Measurements from ENCODE around the gene FBXO41.

FBXO41 gene

DNA sequence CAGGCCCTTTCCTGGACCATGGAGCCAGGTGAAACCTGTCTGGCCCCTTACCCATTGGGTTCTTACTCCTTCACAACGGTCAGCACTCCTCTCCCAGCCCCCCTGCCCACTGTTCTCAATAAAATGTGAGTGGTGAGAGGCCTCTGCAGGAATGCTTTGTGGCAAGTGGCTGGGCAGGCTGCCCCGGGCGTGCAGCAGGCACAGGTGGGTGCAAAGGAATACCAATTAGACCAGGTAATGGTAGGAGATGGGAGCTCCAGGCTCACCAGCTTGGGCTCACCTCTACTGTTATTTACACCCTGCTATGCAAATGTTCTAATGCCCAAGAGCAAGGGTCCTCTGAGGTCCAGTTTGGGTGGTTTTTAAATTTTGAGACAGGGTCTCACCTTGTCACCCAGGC, 57.2 kb downstream of the FBXO41 start:
- Histone ChIP-seq H3K27ac (ENCODE audit: low read depth, low read length) (no peak overlapping the region), H3K4me3 (ENCODE audit: low read length) (no peak overlapping the region), H2BK120ac (ENCODE audit: low read depth, low read length) (no peak overlapping the region), H3K56ac (ENCODE audit: low read length) (no peak overlapping the region), H3K79me2 (ENCODE audit: control insufficient read depth, insufficient read depth, low read length) (no peaks in the 10 kb centered on the region), H3K4ac (ENCODE audit: low read depth, low read length) (no peak overlapping the region), H4K5ac (ENCODE audit: low read length) (no peak overlapping the region), H4K8ac (ENCODE audit: low read depth, low read length) (no peak overlapping the region), H3K4me1 (ENCODE audit: control insufficient read depth, low read depth, low read length) (no peaks in the 10 kb centered on the region), H3K4me2 (ENCODE audit: low read length) (no peak overlapping the region), H3K27me3 (ENCODE audit: insufficient read depth, low read length, poor library complexity) (no peaks in the 10 kb centered on the region), H2AK5ac (ENCODE audit: low read length) (no peak overlapping the region), H3K23ac (ENCODE audit: low read length) (no peak overlapping the region), H3K18ac (ENCODE audit: low read length) (no peak overlapping the region), H3K79me1 (ENCODE audit: low read length) (no peaks in the 10 kb centered on the region), H3K9ac (ENCODE audit: low read length) (no peak overlapping the region), H3K36me3 (ENCODE audit: control insufficient read depth, insufficient read depth, low read length) (peaks cover 7% of the 10 kb centered on the region), H2BK5ac (ENCODE audit: low read length) (no peak overlapping the region), H2BK15ac (replicated peaks; ENCODE audit: low read depth) (no peak overlapping the region)
- no CpG with 5 or more reads among the region's 3 CpGs for WGBS (ENCODE audit: extremely low coverage, insufficient coverage, low lambda C conversion rate)
- no peak for DNase-seq

GRCh38 chr2:73225513-73226360, 58.5 kb downstream of the FBXO41 start:
- peaks cover 9% of the 10 kb centered on the region for H3K36me3 ChIP-seq (ENCODE audit: control insufficient read depth, insufficient read depth, low read length)

DNA sequence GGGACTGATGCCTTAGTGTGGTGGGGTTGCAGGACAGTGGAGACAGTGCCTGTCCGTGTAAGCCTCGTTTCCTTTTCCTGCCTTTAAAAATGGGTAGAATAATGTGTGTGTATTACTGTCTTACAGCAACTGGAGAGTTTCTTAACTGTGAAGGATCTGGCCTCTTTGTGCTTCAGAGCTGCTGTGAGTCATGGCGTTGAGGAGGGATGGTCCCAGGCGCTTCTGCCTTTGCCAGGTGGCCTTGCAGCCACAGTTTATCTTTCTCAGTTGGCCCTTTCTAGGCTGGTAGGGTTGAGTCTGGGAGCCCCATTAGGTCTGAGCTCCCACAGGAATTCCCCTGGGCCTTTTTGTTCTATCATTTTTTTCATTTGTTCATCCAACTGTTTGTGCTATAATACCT, 60.5 kb downstream of the FBXO41 start:
- Histone ChIP-seq H3K4me2 (ENCODE audit: low read length) (no peak overlapping the region), H3K56ac (ENCODE audit: low read length) (no peak overlapping the region), H2BK120ac (ENCODE audit: low read depth, low read length) (no peak overlapping the region), H3K79me2 (ENCODE audit: control insufficient read depth, insufficient read depth, low read length) (peaks cover 1% of the 10 kb centered on the region), H4K8ac (ENCODE audit: low read depth, low read length) (no peak overlapping the region), H3K27ac (ENCODE audit: low read depth, low read length) (no peak overlapping the region), H3K18ac (ENCODE audit: low read length) (no peak overlapping the region), H3K4me3 (ENCODE audit: low read length) (no peak overlapping the region), H3K79me1 (ENCODE audit: low read length) (peaks cover 5% of the 10 kb centered on the region), H3K27me3 (ENCODE audit: insufficient read depth, low read length, poor library complexity) (no peaks in the 10 kb centered on the region), H2BK15ac (replicated peaks; ENCODE audit: low read depth) (no peak overlapping the region), H2BK5ac (ENCODE audit: low read length) (no peak overlapping the region), H3K9ac (ENCODE audit: low read length) (no peak overlapping the region), H3K23ac (ENCODE audit: low read length) (no peak overlapping the region), H3K36me3 (ENCODE audit: control insufficient read depth, insufficient read depth, low read length) (peaks cover 9% of the 10 kb centered on the region), H4K5ac (ENCODE audit: low read length) (no peak overlapping the region), H2AK5ac (ENCODE audit: low read length) (no peak overlapping the region), H3K4ac (ENCODE audit: low read depth, low read length) (no peak overlapping the region), H3K4me1 (ENCODE audit: control insufficient read depth, low read depth, low read length) (no peaks in the 10 kb centered on the region)
- no peak for DNase-seq
- no CpG with 5 or more reads among the region's 4 CpGs for WGBS (ENCODE audit: extremely low coverage, insufficient coverage, low lambda C conversion rate)

More at GRCh38 chr2:73225513-73226360, 58.5 kb downstream of the FBXO41 start:
- no peak overlapping the region for H3K4ac ChIP-seq (ENCODE audit: low read depth, low read length)
- H3K4me3 ChIP-seq (ENCODE audit: low read length) = no peak overlapping the region
- no peaks in the 10 kb centered on the region for H3K4me1 ChIP-seq (ENCODE audit: control insufficient read depth, low read depth, low read length)
- DNase-seq = no peak
- H3K4me2 ChIP-seq (ENCODE audit: low read length) = no peak overlapping the region
- no peak overlapping the region for H3K9ac ChIP-seq (ENCODE audit: low read length)
- no peak overlapping the region for H2AK5ac ChIP-seq (ENCODE audit: low read length)
- H3K56ac ChIP-seq (ENCODE audit: low read length) = no peak overlapping the region
- H3K23ac ChIP-seq (ENCODE audit: low read length) = no peak overlapping the region
- H3K18ac ChIP-seq (ENCODE audit: low read length) = no peak overlapping the region
- H4K5ac ChIP-seq (ENCODE audit: low read length) = no peak overlapping the region
- H3K27ac ChIP-seq (ENCODE audit: low read depth, low read length) = no peak overlapping the region
- H3K79me1 ChIP-seq (ENCODE audit: low read length) = no peaks in the 10 kb centered on the region
- H2BK5ac ChIP-seq (ENCODE audit: low read length) = no peak overlapping the region
- H3K79me2 ChIP-seq (ENCODE audit: control insufficient read depth, insufficient read depth, low read length) = no peaks in the 10 kb centered on the region
- H2BK15ac ChIP-seq (replicated peaks; ENCODE audit: low read depth) = no peak overlapping the region
- H4K8ac ChIP-seq (ENCODE audit: low read depth, low read length) = no peak overlapping the region
- H2BK120ac ChIP-seq (ENCODE audit: low read depth, low read length) = no peak overlapping the region
- H3K27me3 ChIP-seq (ENCODE audit: insufficient read depth, low read length, poor library complexity) = no peaks in the 10 kb centered on the region
- WGBS (ENCODE audit: extremely low coverage, insufficient coverage, low lambda C conversion rate) = no CpG with 5 or more reads among the region's 9 CpGs

DNA sequence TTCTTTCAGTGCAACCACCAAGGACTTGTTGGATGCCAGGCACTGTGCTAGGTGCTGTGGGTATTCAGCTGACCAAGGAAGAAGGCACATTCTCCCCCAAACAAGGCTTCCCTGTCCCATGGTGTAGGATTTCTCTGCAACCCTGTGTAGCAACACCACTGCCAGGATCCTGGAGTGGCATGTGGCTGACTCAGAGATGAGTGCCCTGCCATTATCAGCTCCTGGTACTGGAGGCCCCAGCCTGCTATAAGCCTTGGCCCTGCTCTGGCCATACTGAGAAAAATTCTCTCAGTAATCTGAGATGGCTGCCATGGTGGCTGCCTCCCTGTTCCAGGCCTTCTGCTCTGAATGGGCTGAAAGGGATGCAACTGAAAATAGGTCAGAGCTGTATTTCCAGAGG, 66.0 kb downstream of the FBXO41 start:
- Histone ChIP-seq H3K23ac (ENCODE audit: low read length) (no peak overlapping the region), H4K5ac (ENCODE audit: low read length) (no peak overlapping the region), H2AK5ac (ENCODE audit: low read length) (no peak overlapping the region), H3K4me3 (ENCODE audit: low read length) (no peak overlapping the region), H3K4me2 (ENCODE audit: low read length) (no peak overlapping the region), H3K79me1 (ENCODE audit: low read length) (peaks cover 19% of the 10 kb centered on the region), H3K18ac (ENCODE audit: low read length) (no peak overlapping the region), H3K79me2 (ENCODE audit: control insufficient read depth, insufficient read depth, low read length) (peaks cover 13% of the 10 kb centered on the region), H2BK120ac (ENCODE audit: low read depth, low read length) (no peak overlapping the region), H3K56ac (ENCODE audit: low read length) (no peak overlapping the region), H3K36me3 (ENCODE audit: control insufficient read depth, insufficient read depth, low read length) (peaks cover 6% of the 10 kb centered on the region), H4K8ac (ENCODE audit: low read depth, low read length) (no peak overlapping the region), H3K4me1 (ENCODE audit: control insufficient read depth, low read depth, low read length) (no peaks in the 10 kb centered on the region), H3K9ac (ENCODE audit: low read length) (no peak overlapping the region), H2BK15ac (replicated peaks; ENCODE audit: low read depth) (no peak overlapping the region), H2BK5ac (ENCODE audit: low read length) (no peak overlapping the region), H3K27me3 (ENCODE audit: insufficient read depth, low read length, poor library complexity) (no peaks in the 10 kb centered on the region), H3K27ac (ENCODE audit: low read depth, low read length) (no peak overlapping the region), H3K4ac (ENCODE audit: low read depth, low read length) (no peak overlapping the region)
- DNase-seq = no peak

GRCh38 chr2:73217826-73218225, 66.5 kb downstream of the FBXO41 start:
- Histone ChIP-seq H3K4ac (ENCODE audit: low read depth, low read length) (no peak overlapping the region), H3K4me3 (ENCODE audit: low read length) (no peak overlapping the region), H2BK15ac (replicated peaks; ENCODE audit: low read depth) (no peak overlapping the region), H3K79me2 (ENCODE audit: control insufficient read depth, insufficient read depth, low read length) (peaks cover 13% of the 10 kb centered on the region), H3K18ac (ENCODE audit: low read length) (no peak overlapping the region), H3K56ac (ENCODE audit: low read length) (no peak overlapping the region), H3K27me3 (ENCODE audit: insufficient read depth, low read length, poor library complexity) (no peaks in the 10 kb centered on the region), H3K23ac (ENCODE audit: low read length) (no peak overlapping the region), H3K79me1 (ENCODE audit: low read length) (peaks cover 19% of the 10 kb centered on the region), H2BK5ac (ENCODE audit: low read length) (no peak overlapping the region), H3K4me2 (ENCODE audit: low read length) (no peak overlapping the region), H3K36me3 (ENCODE audit: control insufficient read depth, insufficient read depth, low read length) (peaks cover 4% of the 10 kb centered on the region), H3K4me1 (ENCODE audit: control insufficient read depth, low read depth, low read length) (no peaks in the 10 kb centered on the region), H4K5ac (ENCODE audit: low read length) (no peak overlapping the region), H3K9ac (ENCODE audit: low read length) (no peak overlapping the region), H3K27ac (ENCODE audit: low read depth, low read length) (no peak overlapping the region), H2AK5ac (ENCODE audit: low read length) (no peak overlapping the region), H4K8ac (ENCODE audit: low read depth, low read length) (no peak overlapping the region), H2BK120ac (ENCODE audit: low read depth, low read length) (no peak overlapping the region)
- WGBS (ENCODE audit: extremely low coverage, insufficient coverage, low lambda C conversion rate) = no CpG with 5 or more reads among the region's 2 CpGs
- DNase-seq = no peak

GRCh38 chr2:73217160-73217559, 67.1 kb downstream of the FBXO41 start:
- Histone ChIP-seq H2AK5ac (ENCODE audit: low read length) (no peak overlapping the region), H3K79me1 (ENCODE audit: low read length) (peaks cover 19% of the 10 kb centered on the region), H2BK120ac (ENCODE audit: low read depth, low read length) (no peak overlapping the region), H3K23ac (ENCODE audit: low read length) (no peak overlapping the region), H3K36me3 (ENCODE audit: control insufficient read depth, insufficient read depth, low read length) (peaks cover 3% of the 10 kb centered on the region), H2BK5ac (ENCODE audit: low read length) (no peak overlapping the region), H3K56ac (ENCODE audit: low read length) (no peak overlapping the region), H3K4me1 (ENCODE audit: control insufficient read depth, low read depth, low read length) (no peaks in the 10 kb centered on the region), H3K79me2 (ENCODE audit: control insufficient read depth, insufficient read depth, low read length) (peaks cover 13% of the 10 kb centered on the region), H3K27ac (ENCODE audit: low read depth, low read length) (no peak overlapping the region), H3K4me2 (ENCODE audit: low read length) (no peak overlapping the region), H4K5ac (ENCODE audit: low read length) (no peak overlapping the region), H3K27me3 (ENCODE audit: insufficient read depth, low read length, poor library complexity) (no peaks in the 10 kb centered on the region), H4K8ac (ENCODE audit: low read depth, low read length) (no peak overlapping the region), H2BK15ac (replicated peaks; ENCODE audit: low read depth) (no peak overlapping the region), H3K4me3 (ENCODE audit: low read length) (no peak overlapping the region), H3K9ac (ENCODE audit: low read length) (no peak overlapping the region), H3K4ac (ENCODE audit: low read depth, low read length) (no peak overlapping the region), H3K18ac (ENCODE audit: low read length) (no peak overlapping the region)
- no peak for DNase-seq
- no CpG with 5 or more reads among the region's 5 CpGs for WGBS (ENCODE audit: extremely low coverage, insufficient coverage, low lambda C conversion rate)

All from mesendoderm (in vitro differentiated cells).